ENCODE measurements around the gene EXT2. TPM values are rescaled to one million over a fixed set of nuclear protein-coding genes. Genes with fewer than 3 reads are reported as not detected.

Gene EXT2
- total and polyA plus RNA-seq, 7 donors, result 11.0 to 23.5 (median 21.4) TPM

- Histone ChIP-seq H3K36me3 (ENCODE audit: insufficient read depth in 1 of 2, low read depth in 1 of 2) (no peaks in the 10 kb centered on the region), H3K27me3 (ENCODE audit: insufficient read depth in 3 of 3, low read length in 2 of 3) (no peaks in the 10 kb centered on the region), H3K27ac (peak overlapping the region; percentile 43), H3K4me3 (no peak overlapping the region), H3K4me1 (peaks cover 39% of the 10 kb centered on the region), H3K9me3 (no peaks in the 10 kb centered on the region)
- ATAC-seq (no peak), DNase-seq (no peak)
- TF ChIP-seq CTCF (IDR thresholded peaks at IDR 0.05), result no peak
- intact Hi-C loops (cut with DNase I), result no loop called here
- WGBS, 3 donors, result 87 to 91% (median 88%) methylated on average over 2 of the region's 2 CpGs
Observed at GRCh38 chr11:44149651-44150050, 54.2 kb downstream of the EXT2 start.

GRCh38 chr11:44150401-44150800, 54.9 kb downstream of the EXT2 start:
- peak overlapping the region; percentile 43 for H3K27ac ChIP-seq
- DNase-seq, result no peak

GRCh38 chr11:44157019-44157418, 61.5 kb downstream of the EXT2 start:
- no peaks in the 10 kb centered on the region for H3K27me3 ChIP-seq (ENCODE audit: insufficient read depth in 3 of 3, low read length in 2 of 3)
- intact Hi-C loops (cut with DNase I), result no loop called here
- H3K27ac ChIP-seq, result no peak overlapping the region
- DNase-seq, result peak in 1 of 2 donors; percentile 40
- H3K36me3 ChIP-seq (ENCODE audit: insufficient read depth in 1 of 2, low read depth in 1 of 2), result no peaks in the 10 kb centered on the region
- 56 to 73% (median 56%) methylated on average over 4 of the region's 4 CpGs for WGBS, 3 donors
- no peaks in the 10 kb centered on the region for H3K4me1 ChIP-seq
- no peaks in the 10 kb centered on the region for H3K9me3 ChIP-seq
- no peak for TF ChIP-seq CTCF (IDR thresholded peaks at IDR 0.05)
- H3K4me3 ChIP-seq, result no peak overlapping the region
- peak in 3 of 4 donors; percentile 54 to 73 (median 65) for ATAC-seq

More at GRCh38 chr11:44150401-44150800, 54.9 kb downstream of the EXT2 start:
- Histone ChIP-seq H3K27me3 (ENCODE audit: insufficient read depth in 3 of 3, low read length in 2 of 3) (no peaks in the 10 kb centered on the region), H3K4me1 (peaks cover 32% of the 10 kb centered on the region), H3K9me3 (no peaks in the 10 kb centered on the region), H3K36me3 (ENCODE audit: insufficient read depth in 1 of 2, low read depth in 1 of 2) (no peaks in the 10 kb centered on the region), H3K4me3 (no peak overlapping the region)
- intact Hi-C loops (cut with DNase I), result no loop called here
- 18 to 45% (median 24%) methylated on average over 1 of the region's 1 CpG for WGBS, 3 donors
- peak in 3 of 4 donors; percentile 75 to 80 (median 79) for ATAC-seq
- no peak for TF ChIP-seq CTCF (IDR thresholded peaks at IDR 0.05)

- no peak overlapping the region for H3K27ac ChIP-seq
- DNase-seq, result no peak
- no peaks in the 10 kb centered on the region for H3K4me1 ChIP-seq
- no peak for TF ChIP-seq CTCF (IDR thresholded peaks at IDR 0.05)
- no peak for ATAC-seq
- H3K4me3 ChIP-seq, result no peak overlapping the region
- no peaks in the 10 kb centered on the region for H3K9me3 ChIP-seq
- WGBS, 3 donors, result 95 to 99% (median 97%) methylated on average over 2 of the region's 2 CpGs
- no peaks in the 10 kb centered on the region for H3K36me3 ChIP-seq (ENCODE audit: insufficient read depth in 1 of 2, low read depth in 1 of 2)
- intact Hi-C loops (cut with DNase I), result no loop called here
- no peaks in the 10 kb centered on the region for H3K27me3 ChIP-seq (ENCODE audit: insufficient read depth in 3 of 3, low read length in 2 of 3)
Observed at GRCh38 chr11:44158384-44158783, 62.9 kb downstream of the EXT2 start.

All from psoas muscle (tissue), 8 donors.